IMR-90 (cell line): Measurements from ENCODE around the gene ZNHIT6.

ENCODE experiments used
- BHLHE40 ChIP-seq: fragments of 150-350 bp; IDR thresholded peaks from 2 replicates; pipeline ENCODE4 v1.6.1; 2016; ENCODE audit warnings: mild to moderate bottlenecking, low read depth, low read length
- CEBPB ChIP-seq: IDR thresholded peaks from 2 replicates; pipeline ENCODE4 v1.6.1; 2012; ENCODE audit warnings: low read depth, low read length, improper control_type of control experiment
- FOS ChIP-seq: fragments of 150-350 bp; IDR thresholded peaks from 2 replicates; pipeline ENCODE4 v1.6.1; 2016; ENCODE audit warnings: low read depth, low read length
- MAFK ChIP-seq: IDR thresholded peaks from 2 replicates; pipeline ENCODE4 v1.6.1; 2012; ENCODE audit warnings: low read depth, low read length, improper control_type of control experiment
- MXI1 ChIP-seq: IDR thresholded peaks from 2 replicates; pipeline ENCODE4 v1.6.1; 2012; ENCODE audit warnings: low read depth, mild to moderate bottlenecking, low read length, moderate library complexity, borderline replicate concordance
- NFE2L2 ChIP-seq: fragments of 150-350 bp; IDR thresholded peaks from 2 replicates; pipeline ENCODE4 v1.6.1; 2016; ENCODE audit warnings: low read depth, mild to moderate bottlenecking, low read length
- POLR2A ChIP-seq: IDR thresholded peaks from 2 replicates; pipeline ENCODE4 v1.6.1; 2012; ENCODE audit warnings: mild to moderate bottlenecking, low read depth, low read length
- RAD21 ChIP-seq: IDR thresholded peaks from 2 replicates; pipeline ENCODE4 v1.6.1; 2012; ENCODE audit warnings: low read length, improper control_type of control experiment
- RCOR1 ChIP-seq: IDR thresholded peaks from 2 replicates; pipeline ENCODE4 v1.6.1; 2012; ENCODE audit warnings: mild to moderate bottlenecking, low read length, improper control_type of control experiment; ENCODE audit not compliant: insufficient replicate concordance
- RFX5 ChIP-seq: IDR thresholded peaks from 2 replicates; pipeline ENCODE4 v1.8.0; 2012; ENCODE audit warnings: low read depth, mild to moderate bottlenecking, low read length, moderate library complexity
- SMC3 ChIP-seq: fragments of 150-350 bp; IDR thresholded peaks from 2 replicates; pipeline ENCODE4 v1.6.1; 2016; ENCODE audit warnings: low read depth, mild to moderate bottlenecking, antibody characterized with exemption, low read length, moderate library complexity
- TF ChIP-seq, protein P1 (sequence below): conservative IDR thresholded peaks from 2 replicates; pipeline ENCODE4 v1.5.1; 2012; ENCODE audit warnings: mild to moderate bottlenecking, low read depth, low read length, improper control_type of control experiment
- TF ChIP-seq, protein P2 (sequence below): fragments of 150-350 bp; IDR thresholded peaks from 2 replicates; pipeline ENCODE4 v1.6.1; 2017; ENCODE audit warnings: mild to moderate bottlenecking, antibody characterized with exemption, low read length, low read depth

DNA sequence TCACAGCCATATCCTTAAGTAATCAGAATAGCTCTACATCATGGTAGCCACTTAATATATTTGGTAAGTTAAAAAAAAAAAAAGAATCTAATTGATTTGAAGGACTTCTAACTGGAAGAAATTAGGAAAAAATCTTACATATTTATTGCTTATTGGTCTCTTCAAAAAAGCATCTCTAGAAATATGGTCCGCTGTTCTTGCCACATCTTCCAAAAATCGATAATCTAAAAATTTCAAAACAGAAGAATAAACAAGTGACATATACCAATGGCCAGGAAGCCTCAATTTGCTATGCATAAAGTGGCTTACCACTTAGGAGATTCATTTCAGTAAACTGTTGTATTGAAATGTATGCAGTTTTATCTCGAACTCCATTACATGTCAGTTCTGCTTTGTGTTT, 2.3 kb downstream of the ZNHIT6 start:
- TF ChIP-seq, protein P1, sequence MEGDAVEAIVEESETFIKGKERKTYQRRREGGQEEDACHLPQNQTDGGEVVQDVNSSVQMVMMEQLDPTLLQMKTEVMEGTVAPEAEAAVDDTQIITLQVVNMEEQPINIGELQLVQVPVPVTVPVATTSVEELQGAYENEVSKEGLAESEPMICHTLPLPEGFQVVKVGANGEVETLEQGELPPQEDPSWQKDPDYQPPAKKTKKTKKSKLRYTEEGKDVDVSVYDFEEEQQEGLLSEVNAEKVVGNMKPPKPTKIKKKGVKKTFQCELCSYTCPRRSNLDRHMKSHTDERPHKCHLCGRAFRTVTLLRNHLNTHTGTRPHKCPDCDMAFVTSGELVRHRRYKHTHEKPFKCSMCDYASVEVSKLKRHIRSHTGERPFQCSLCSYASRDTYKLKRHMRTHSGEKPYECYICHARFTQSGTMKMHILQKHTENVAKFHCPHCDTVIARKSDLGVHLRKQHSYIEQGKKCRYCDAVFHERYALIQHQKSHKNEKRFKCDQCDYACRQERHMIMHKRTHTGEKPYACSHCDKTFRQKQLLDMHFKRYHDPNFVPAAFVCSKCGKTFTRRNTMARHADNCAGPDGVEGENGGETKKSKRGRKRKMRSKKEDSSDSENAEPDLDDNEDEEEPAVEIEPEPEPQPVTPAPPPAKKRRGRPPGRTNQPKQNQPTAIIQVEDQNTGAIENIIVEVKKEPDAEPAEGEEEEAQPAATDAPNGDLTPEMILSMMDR: no peak
- TF ChIP-seq SMC3: no peak
- no peak for TF ChIP-seq MXI1
- no peak for TF ChIP-seq RAD21
- TF ChIP-seq RFX5: no peak
- TF ChIP-seq POLR2A: no peak
- TF ChIP-seq NFE2L2: no peak
- no peak for TF ChIP-seq BHLHE40
- no peak for TF ChIP-seq RCOR1
- no peak for TF ChIP-seq CEBPB
- no peak for TF ChIP-seq MAFK
- TF ChIP-seq FOS: no peak
- TF ChIP-seq, protein P2, sequence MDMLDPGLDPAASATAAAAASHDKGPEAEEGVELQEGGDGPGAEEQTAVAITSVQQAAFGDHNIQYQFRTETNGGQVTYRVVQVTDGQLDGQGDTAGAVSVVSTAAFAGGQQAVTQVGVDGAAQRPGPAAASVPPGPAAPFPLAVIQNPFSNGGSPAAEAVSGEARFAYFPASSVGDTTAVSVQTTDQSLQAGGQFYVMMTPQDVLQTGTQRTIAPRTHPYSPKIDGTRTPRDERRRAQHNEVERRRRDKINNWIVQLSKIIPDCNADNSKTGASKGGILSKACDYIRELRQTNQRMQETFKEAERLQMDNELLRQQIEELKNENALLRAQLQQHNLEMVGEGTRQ: no peak
